MG63 (cell line): ENCODE data around the gene TNS1. TPM values are rescaled to one million over a fixed set of nuclear protein-coding genes. Genes with fewer than 3 reads are reported as not detected.

Source experiments
- DNase-seq: peaks from one replicate; pipeline ENCODE4 v3.0.0-alpha.2; 2020
- H3K27me3 ChIP-seq: fragments of 250-450 bp; sonication (Bioruptor Pico); 2 replicates; pipeline ENCODE4 v1.5.1; 2020; ENCODE audit warnings: mild to moderate bottlenecking, moderate library complexity
- H3K36me3 ChIP-seq: fragments of 250-450 bp; sonication (Bioruptor Pico); 2 replicates; pipeline ENCODE4 v1.5.1; 2020; ENCODE audit warnings: mild to moderate bottlenecking, moderate library complexity
- H3K4me3 ChIP-seq: fragments of 250-450 bp; sonication (Bioruptor Pico); 2 replicates; pipeline ENCODE4 v1.5.1; 2020; ENCODE audit warnings: mild to moderate bottlenecking, moderate library complexity
- H3K9me3 ChIP-seq: fragments of 250-450 bp; sonication (Bioruptor Pico); 2 replicates; pipeline ENCODE4 v1.5.1; 2020; ENCODE audit warnings: mild to moderate bottlenecking, moderate library complexity
- total RNA-seq: library from RNA; depleted of rRNA; stranded (reverse); fragments of >200 nt; shearing (Covaris generic); gene quantifications from 2 replicates; pipeline ENCODE4 v1.2.3, GENCODE V29; 2014; ENCODE audit warnings: low replicate concordance

TNS1 gene
- total RNA-seq, 1 experiment from 2014 or later: 17.6 TPM

DNA sequence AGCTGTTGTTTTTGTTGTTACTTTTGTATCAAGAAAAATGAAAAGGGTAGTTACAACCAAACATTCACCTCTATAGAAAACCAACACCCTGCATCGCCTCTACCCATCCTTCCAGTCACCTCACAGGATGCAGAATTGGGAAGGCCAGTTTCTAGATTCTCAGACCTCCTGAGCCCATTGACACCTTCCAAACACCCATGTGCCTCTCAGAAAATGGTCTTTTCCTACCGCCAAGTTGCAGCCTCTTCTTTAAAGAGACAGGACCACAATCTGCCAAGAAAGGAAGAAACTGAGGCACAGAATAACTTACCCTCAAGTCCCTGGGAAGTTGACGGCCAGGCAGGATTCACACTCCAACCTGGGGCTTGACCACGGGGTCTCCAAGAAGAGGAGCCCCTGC, 101.4 kb downstream of the TNS1 start:
- no peaks in the 10 kb centered on the region for H3K9me3 ChIP-seq
- H3K4me3 ChIP-seq: no peak overlapping the region
- no peaks in the 10 kb centered on the region for H3K27me3 ChIP-seq
- no peak for DNase-seq
- H3K36me3 ChIP-seq: peaks cover 32% of the 10 kb centered on the region

DNA sequence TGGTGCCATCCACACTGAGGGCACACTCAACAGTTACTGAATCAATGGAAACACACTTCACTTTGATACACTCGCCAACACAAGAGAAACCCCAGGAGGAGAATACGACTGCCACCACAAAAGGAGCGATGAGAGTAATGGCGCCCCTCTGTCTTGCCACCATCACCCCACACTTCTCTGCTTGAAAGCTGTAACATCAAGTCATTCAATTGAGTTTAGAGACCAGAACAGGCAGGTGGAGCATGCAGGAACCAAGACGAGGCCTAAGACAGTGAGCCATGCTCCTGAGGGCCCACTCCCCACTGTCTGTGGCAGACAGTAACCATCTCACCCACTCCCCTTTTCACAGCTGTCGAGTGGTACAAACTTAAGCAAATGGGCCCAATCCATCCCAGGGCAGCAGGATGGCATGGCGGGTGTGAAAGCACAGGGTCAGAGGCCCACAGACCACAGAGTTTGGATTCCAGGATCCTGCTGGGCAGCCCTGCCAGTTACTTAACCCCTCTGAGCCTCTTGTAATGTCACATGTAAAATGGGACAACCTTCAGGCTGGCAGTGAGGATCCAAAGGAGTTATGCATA, 101.9 kb downstream of the TNS1 start:
- Histone ChIP-seq H3K9me3 (no peaks in the 10 kb centered on the region), H3K36me3 (peaks cover 37% of the 10 kb centered on the region), H3K27me3 (no peaks in the 10 kb centered on the region), H3K4me3 (no peak overlapping the region)
- DNase-seq: no peak

DNA sequence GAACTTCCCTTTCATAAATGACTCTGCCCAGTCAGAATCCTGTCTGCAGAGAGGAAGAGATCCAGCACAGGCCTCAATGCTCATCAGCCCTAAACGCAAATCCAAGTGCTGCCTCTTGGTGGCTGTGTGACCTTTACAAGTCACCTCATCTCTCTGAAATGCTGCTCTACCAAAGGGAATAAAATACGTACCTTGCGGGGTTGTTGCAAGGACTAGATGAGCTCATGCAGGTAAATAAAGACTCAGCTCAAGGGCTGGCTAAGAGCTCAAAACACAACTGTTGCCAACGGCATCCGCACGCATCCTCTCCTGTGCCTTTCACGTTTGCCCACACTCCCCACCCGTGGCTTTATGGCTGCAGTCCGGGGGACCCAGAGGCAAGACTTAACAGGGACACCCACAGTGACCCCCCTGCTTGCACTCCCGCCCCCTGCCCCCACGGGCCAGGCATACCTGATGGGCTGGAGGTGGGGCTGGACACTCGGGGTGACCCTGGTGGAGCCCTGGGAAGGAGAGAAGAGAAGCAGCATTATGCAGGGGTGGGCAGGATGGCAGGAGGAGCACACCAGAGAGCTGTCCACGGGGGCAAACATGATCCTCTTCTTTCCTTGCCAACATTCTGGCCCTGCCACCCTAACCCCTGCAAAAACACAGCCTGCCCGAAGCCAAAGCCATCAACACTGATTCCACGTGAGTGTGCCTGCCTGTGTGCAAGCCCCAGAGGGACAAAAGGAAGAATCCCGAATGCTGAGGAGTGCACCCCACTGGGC, 102.6 kb downstream of the TNS1 start:
- no peak for DNase-seq
- Histone ChIP-seq H3K4me3 (no peak overlapping the region), H3K36me3 (peaks cover 44% of the 10 kb centered on the region), H3K9me3 (no peaks in the 10 kb centered on the region), H3K27me3 (no peaks in the 10 kb centered on the region)

DNA sequence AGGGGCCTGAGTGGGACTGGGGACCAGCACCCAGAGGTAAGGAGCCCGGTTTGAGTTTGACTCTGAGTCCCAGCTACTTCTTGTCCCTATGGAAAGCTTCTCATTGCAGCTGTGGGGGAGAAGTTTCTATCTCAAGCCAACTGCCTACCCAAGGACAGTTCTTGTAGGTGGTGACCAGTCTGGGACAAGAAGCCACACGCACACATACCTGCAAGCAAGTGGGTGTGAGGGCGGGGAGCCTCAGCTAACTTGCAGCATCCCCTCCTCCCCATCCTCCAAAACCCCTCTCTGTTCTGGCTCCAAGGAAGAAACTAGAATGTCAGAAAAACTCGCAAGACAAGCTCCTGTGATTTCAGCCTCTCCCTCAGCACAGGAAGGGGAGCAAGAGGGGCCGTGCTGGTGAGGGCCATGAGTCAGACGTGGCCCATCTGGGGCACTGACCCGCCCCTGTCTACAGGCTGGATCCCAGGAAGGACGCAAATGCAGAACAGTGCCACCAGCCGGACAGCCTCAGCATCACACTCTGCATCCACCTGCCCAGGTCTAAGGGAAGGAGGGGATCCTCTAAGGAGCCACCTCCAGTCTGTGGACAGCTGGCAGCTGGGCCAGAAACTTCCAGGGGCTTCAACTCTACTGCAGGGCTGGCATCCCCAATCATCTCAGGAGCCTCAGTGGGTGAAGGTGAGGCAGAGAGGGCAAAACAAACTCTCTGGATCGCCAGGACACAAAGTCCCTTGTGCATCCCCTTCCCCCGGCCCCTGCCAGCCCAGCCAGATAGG, 103.4 kb downstream of the TNS1 start:
- DNase-seq: peak; percentile 15
- peaks cover 43% of the 10 kb centered on the region for H3K36me3 ChIP-seq
- no peaks in the 10 kb centered on the region for H3K27me3 ChIP-seq
- no peak overlapping the region for H3K4me3 ChIP-seq
- no peaks in the 10 kb centered on the region for H3K9me3 ChIP-seq

DNA sequence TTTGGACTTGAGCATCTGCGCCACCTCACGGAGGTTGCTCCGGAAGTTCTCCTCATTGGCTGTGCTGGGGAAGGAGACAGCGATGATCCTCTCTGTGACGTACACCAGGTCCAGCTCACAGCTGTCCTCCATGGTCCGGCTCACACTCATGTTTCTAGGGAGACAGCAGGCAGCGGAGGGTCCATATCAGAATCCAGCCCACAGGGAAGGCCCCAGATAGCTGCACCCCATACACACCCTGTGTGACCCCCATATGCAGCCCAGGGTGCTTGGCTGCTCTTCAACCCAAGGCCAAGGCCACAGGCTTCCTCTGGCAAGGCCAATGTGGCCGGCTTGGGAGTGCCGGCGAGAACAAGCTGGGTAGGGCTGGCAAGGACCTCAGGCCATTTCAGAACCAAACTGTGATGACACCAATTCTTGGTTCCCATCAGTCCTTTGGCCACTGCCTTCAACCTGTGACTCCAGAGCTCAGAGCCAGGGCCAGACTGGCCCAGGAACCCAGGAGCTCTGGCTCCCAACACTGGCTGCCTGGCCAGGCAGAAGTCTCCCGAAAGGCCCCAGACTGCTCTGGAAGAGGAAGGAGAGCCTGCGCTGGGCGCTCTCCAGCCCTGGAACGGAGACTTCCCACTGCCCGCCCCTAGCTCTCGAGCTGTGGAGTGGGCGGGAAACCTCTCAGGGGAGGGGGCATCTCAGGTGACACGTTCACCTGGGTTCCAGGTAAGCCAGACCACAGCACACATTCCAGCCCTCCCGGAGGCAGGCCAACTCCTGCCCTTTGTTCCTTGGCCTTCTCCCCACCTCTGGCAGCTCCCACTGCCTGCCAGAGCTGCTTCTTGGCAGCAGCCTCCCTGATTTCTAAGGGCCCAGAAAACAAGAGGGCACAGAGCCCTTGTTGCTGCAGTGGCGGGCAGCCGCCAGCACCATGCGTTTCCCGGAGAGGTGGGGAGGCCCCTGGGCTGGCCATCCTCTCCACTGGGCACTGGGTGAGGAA, 104.7 kb downstream of the TNS1 start:
- H3K9me3 ChIP-seq: no peaks in the 10 kb centered on the region
- H3K27me3 ChIP-seq: no peaks in the 10 kb centered on the region
- peaks cover 48% of the 10 kb centered on the region for H3K36me3 ChIP-seq
- DNase-seq: no peak
- H3K4me3 ChIP-seq: no peak overlapping the region

DNA sequence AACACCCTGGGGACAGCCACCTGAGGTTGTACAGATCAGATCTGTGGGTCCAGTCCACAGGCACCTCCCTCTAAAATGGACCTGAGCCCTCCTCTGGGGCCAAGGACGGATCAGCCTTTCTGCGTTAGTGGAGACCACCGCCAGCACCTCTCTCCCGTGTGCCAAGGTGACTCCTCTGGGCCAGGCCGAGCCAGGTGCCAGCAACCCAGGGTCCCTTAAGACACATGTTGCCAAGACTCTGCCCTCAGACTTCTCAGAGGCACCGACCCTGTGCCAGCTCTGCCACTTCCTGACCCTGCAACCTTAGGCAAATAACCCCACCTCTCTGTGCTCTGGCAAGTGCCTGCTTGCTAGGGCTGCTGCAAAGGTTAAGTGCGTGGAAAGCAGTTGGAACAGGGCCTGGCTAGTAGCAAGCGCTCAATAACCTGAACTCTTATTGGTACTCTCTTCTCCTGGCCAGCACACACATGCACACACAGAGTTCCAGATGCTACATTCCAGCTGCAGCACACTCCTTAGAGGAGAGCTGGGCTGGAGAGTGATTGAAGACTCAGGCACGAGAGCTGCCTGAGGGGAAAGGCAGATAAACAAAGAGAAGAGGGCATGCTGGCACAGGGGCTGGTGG, 105.6 kb downstream of the TNS1 start:
- H3K4me3 ChIP-seq: no peak overlapping the region
- peaks cover 48% of the 10 kb centered on the region for H3K36me3 ChIP-seq
- no peak for DNase-seq
- no peaks in the 10 kb centered on the region for H3K9me3 ChIP-seq
- no peaks in the 10 kb centered on the region for H3K27me3 ChIP-seq

DNA sequence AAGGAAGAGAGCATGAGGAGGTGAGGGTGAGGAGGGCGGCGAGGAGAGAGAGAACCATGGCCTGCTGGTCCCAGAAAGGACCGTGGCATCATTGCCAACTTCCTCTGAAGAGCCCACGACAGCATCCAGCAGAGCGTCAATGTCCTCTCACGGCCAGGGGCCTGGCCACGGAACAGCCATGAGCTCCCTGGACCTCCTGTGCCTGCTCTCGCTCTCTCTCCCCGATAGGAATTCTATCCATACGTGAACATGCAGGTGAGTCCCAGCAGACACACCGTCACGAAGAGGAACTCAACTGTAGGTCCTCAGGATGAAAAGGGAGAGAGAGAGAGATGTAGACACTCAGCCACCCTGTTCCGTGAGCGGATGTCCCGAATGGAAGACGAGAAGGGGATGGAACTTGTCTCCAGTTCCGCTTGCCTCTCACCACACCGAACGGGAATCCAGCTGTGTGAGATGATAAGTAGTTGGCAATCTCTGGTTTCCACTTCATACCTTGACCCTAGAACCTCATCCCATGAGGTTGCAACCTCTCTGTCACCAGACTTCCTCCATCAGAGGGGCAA, 107.6 kb downstream of the TNS1 start:
- peaks cover 51% of the 10 kb centered on the region for H3K36me3 ChIP-seq

DNA sequence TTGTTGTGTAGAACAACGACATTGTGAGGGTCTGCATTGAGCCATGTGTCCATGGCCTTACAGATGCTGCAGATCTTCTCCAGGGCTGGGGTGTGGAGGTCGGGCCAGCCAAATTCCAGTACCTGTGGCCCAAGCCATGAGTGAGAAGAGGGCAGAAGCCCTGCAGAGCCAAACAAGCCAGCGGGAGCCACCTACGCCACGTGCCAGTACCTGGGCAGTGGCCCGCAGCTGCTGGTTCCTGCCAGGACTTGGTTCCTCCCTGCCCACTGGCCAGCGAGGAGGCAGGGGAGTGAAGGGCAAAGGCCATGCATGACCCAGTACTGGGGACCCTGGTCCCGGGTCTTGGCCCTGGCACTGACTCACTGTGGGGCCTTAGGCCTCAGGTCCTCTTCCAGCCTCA, 109.4 kb downstream of the TNS1 start:
- Histone ChIP-seq H3K9me3 (no peaks in the 10 kb centered on the region), H3K27me3 (no peaks in the 10 kb centered on the region), H3K4me3 (no peak overlapping the region), H3K36me3 (peaks cover 66% of the 10 kb centered on the region)
- DNase-seq: no peak

More for the DNA sequence above, 107.6 kb downstream of the TNS1 start:
- H3K9me3 ChIP-seq: no peaks in the 10 kb centered on the region
- no peaks in the 10 kb centered on the region for H3K27me3 ChIP-seq
- H3K4me3 ChIP-seq: no peak overlapping the region
- DNase-seq: no peak

DNA sequence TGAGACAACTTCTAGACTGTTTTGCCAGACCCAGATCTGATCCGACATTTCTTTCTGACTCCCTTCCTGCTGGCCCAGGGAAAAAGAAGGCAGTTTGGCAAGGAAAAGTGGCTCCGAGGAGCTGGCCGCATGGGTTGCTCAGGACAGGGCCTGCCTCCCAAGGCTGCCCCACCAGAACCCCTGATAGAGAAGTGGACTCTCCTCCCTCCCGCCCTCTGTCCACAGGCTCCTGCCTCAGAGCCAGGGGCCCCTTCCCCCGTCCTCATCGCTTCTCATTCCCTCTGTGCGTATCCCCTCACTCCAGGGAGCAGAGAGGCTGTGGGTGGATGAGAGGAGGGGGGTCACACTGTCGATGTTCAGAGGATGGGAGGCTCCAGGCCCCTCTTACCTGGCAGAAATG, 110.2 kb downstream of the TNS1 start:
- H3K4me3 ChIP-seq: no peak overlapping the region
- no peaks in the 10 kb centered on the region for H3K27me3 ChIP-seq
- DNase-seq: no peak
- H3K36me3 ChIP-seq: peaks cover 72% of the 10 kb centered on the region
- H3K9me3 ChIP-seq: no peaks in the 10 kb centered on the region

DNA sequence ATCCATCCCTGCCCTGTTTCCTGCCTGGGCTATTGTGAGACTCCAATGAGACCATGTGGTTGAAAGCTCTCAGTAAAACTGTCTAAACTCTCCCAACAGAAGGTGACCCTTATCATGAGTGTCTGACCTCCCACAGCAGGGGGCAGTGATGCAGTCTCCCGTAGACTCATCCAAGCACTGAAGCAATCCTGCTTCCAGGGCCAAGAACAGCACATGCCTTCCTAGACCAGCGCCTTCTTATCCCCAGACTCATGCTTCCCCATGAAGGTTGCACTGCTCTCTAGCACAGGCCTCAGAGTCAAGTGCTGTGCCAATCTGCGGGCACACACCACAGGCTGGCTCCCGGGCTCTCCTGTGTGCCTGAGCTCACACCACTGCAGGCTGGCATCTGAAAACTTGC, 112.3 kb downstream of the TNS1 start:
- H3K4me3 ChIP-seq: no peak overlapping the region
- no peaks in the 10 kb centered on the region for H3K27me3 ChIP-seq
- peak; percentile 94 for DNase-seq
- H3K9me3 ChIP-seq: no peaks in the 10 kb centered on the region
- H3K36me3 ChIP-seq: peaks cover 72% of the 10 kb centered on the region

DNA sequence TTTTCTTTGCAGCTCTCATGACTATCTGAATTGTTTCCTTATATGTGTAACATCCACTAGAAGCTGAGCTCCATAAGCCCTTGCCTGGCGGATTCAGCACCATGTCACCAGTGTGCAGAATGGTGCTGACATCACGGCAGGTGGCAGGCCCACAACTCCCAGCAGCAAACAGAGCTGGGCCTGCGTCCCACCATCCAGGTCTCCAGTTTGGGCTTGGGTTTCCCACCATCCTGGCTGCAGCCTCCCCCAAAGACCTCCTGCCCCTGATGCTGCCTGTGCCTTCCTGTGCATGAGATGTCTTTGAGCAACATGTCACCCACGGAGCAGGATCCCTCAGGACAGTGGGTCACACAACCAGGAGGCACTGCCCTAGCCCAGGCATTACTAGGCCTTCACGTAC, 113.1 kb downstream of the TNS1 start:
- DNase-seq: no peak
- no peaks in the 10 kb centered on the region for H3K27me3 ChIP-seq
- peaks cover 74% of the 10 kb centered on the region for H3K36me3 ChIP-seq
- no peak overlapping the region for H3K4me3 ChIP-seq
- H3K9me3 ChIP-seq: no peaks in the 10 kb centered on the region

DNA sequence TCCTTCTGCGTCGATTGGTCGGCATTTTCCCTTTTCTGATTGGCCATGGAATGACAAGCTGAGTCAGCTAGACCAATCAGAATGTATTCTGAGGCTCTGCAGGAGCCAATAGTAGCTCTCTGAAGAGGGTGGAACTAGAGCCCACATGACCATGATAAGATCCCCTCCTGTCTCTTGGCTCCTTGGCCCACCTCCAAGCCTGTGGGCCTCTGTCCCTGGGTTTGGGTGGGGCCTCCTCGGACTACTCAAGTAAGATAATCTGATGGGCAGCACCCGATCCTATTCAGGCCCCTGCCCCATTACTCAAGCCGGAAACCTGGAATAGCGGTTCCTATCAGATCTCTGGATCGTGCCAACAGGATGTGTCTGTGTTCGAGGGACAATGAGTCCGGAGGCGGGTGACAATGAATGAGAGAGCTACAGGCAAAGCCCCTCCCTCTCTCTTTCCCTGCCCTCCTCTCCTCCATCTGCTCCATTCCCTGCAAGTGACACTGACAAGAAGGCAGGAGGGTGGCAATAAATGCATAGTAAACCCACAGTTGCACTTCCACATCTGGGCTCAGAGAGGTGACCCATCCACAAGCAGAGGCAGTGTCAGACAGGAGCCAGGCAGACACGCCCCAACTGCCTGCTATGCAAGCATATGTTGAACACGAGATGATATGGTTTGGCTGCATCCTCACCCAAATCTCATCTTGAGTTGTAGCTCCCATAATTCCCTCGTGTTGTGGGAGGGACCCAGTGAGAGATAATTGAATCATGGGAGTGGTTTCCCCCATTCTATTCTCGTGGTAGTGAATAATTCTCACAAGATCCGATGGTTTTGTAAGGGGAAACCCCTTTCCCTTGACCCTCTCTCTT, 114.7 kb downstream of the TNS1 start:
- no peak overlapping the region for H3K4me3 ChIP-seq
- H3K36me3 ChIP-seq: peaks cover 70% of the 10 kb centered on the region
- H3K27me3 ChIP-seq: no peaks in the 10 kb centered on the region
- H3K9me3 ChIP-seq: no peaks in the 10 kb centered on the region
- DNase-seq: no peak

DNA sequence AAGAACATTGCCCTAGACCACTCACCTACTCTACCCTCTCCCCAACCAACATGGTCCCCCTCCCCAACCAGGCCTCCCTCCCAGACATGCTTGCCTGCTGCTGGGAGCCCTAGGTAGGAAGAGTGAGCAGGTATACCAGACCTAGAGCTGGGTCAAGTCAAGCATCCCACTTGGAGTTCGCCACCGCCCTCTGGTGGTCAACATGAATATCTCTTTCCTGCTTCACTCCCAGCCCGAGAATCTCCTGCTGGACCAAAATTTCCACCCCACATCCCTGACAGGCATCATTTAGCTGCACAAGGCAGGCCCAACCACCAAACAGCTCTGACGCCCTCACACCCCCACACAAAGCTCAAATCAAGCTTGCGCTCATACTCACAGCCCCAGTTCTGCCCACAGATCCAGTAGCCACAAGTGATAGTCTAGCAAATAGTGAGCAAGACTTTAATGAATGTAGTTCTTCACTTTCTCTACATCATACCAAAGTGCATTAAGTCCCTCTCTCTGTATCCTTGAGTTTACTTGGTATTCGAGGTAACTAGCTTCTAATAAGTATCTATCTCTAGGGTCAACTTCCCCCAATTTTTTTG, 116.0 kb downstream of the TNS1 start:
- Histone ChIP-seq H3K36me3 (peaks cover 75% of the 10 kb centered on the region), H3K4me3 (no peak overlapping the region), H3K9me3 (no peaks in the 10 kb centered on the region), H3K27me3 (no peaks in the 10 kb centered on the region)
- DNase-seq: peak; percentile 40

DNA sequence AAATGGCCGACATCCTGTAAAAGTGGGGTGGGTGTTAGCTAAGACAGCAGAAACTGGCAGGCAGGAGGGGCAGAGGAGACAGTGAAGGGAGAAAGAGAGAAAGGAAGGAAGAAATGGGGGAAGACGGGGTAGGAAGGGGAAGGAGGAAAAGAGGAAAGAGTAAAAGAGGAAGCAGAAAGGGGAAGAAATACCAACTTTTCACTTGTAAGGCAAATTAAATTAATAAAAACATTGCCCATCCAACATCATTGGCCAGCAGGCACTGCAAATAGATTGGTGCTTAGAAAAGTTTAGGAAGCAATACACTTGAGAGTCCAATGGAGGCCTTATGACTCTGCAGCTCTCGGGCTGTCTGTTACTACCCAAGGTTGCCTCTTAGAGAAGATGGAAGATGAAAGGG, 116.7 kb downstream of the TNS1 start:
- Histone ChIP-seq H3K4me3 (no peak overlapping the region), H3K9me3 (no peaks in the 10 kb centered on the region), H3K36me3 (peaks cover 73% of the 10 kb centered on the region), H3K27me3 (no peaks in the 10 kb centered on the region)
- no peak for DNase-seq

DNA sequence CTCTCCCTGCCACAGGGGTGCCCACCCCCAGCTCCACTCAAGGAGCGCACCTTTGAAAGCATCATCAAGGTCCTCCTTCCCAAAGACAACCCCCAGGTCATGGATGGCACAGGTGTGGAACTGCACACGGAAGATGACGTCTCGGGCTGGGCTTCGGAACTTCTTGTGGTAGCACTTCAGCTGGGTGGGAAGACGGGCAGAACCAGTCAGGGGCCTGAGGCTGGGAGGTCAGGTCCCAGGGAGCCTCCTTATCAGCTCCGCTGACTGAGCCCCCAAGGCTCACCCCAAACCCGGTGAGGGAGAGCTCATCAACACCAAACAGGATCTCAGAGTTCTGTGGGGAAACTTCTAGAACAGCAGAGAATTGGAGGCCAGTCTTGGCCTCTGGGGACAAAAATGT, 117.8 kb downstream of the TNS1 start:
- H3K4me3 ChIP-seq: no peak overlapping the region
- no peaks in the 10 kb centered on the region for H3K9me3 ChIP-seq
- H3K36me3 ChIP-seq: peaks cover 75% of the 10 kb centered on the region
- no peaks in the 10 kb centered on the region for H3K27me3 ChIP-seq
- DNase-seq: no peak
